GM06990 (cell line): ENCODE data around the gene CBL.
"Not testable (repeated sequence)": the region's sequence is repeated elsewhere in the genome, so short reads cannot be mapped to it uniquely, and the experiment has no call there.

Experiments used
- DNase-seq: peaks from one replicate; pipeline ENCODE4 v3.0.0-alpha.2; 2011; ENCODE audit not compliant: insufficient read length; ENCODE audit errors: extremely low read depth
- H3K27me3 ChIP-seq: replicated peaks from 2 replicates; pipeline ENCODE4 v1.6.0; 2011; ENCODE audit warnings: low read length; ENCODE audit not compliant: control insufficient read depth, insufficient read depth
- H3K36me3 ChIP-seq: 2 replicates; pipeline ENCODE4 v1.5.1; 2011; ENCODE audit warnings: low read length; ENCODE audit not compliant: control insufficient read depth, insufficient read depth
- H3K4me3 ChIP-seq: replicated peaks from 2 replicates; pipeline ENCODE4 v1.5.1; 2011; ENCODE audit warnings: low read depth, mild to moderate bottlenecking, control low read depth, low read length
- CTCF ChIP-seq: IDR thresholded peaks from 2 replicates; pipeline ENCODE4 v1.5.1; 2011; ENCODE audit warnings: low read length, control low read depth, mild to moderate bottlenecking, inconsistent platforms; ENCODE audit not compliant: insufficient read depth, poor library complexity, severe bottlenecking

Gene CBL

GRCh38 chr11:119180729-119181676, 25.1 kb upstream of the CBL start:
- TF ChIP-seq CTCF: no peak
- Histone ChIP-seq H3K4me3 (no peak overlapping the region), H3K36me3 (peaks cover 7% of the 10 kb centered on the region), H3K27me3 (no peaks in the 10 kb centered on the region)
- DNase-seq: no peak

GRCh38 chr11:119181677-119182412, 24.3 kb upstream of the CBL start:
- no peak for DNase-seq
- Histone ChIP-seq H3K36me3 (peaks cover 7% of the 10 kb centered on the region), H3K4me3 (no peak overlapping the region), H3K27me3 (no peaks in the 10 kb centered on the region)
- TF ChIP-seq CTCF: no peak

- H3K27me3 ChIP-seq, H3K4me3 ChIP-seq, DNase-seq, H3K36me3 ChIP-seq: not testable (repeated sequence)
Measured at GRCh38 chr11:119184399-119184798, 21.7 kb upstream of the CBL start.

- no peak for DNase-seq
- Histone ChIP-seq H3K27me3 (no peaks in the 10 kb centered on the region), H3K4me3 (no peak overlapping the region), H3K36me3 (peaks cover 3% of the 10 kb centered on the region)
- TF ChIP-seq CTCF: no peak
Measured at GRCh38 chr11:119185981-119186634, 20.0 kb upstream of the CBL start.

GRCh38 chr11:119187123-119187892, 18.8 kb upstream of the CBL start:
- TF ChIP-seq CTCF: no peak
- Histone ChIP-seq H3K36me3 (peaks cover 3% of the 10 kb centered on the region; the same call in 1 of the 2 replicates), H3K27me3 (no peaks in the 10 kb centered on the region), H3K4me3 (no peak overlapping the region)
- no peak for DNase-seq
